ENCODE data around the gene THAP6.

DNA sequence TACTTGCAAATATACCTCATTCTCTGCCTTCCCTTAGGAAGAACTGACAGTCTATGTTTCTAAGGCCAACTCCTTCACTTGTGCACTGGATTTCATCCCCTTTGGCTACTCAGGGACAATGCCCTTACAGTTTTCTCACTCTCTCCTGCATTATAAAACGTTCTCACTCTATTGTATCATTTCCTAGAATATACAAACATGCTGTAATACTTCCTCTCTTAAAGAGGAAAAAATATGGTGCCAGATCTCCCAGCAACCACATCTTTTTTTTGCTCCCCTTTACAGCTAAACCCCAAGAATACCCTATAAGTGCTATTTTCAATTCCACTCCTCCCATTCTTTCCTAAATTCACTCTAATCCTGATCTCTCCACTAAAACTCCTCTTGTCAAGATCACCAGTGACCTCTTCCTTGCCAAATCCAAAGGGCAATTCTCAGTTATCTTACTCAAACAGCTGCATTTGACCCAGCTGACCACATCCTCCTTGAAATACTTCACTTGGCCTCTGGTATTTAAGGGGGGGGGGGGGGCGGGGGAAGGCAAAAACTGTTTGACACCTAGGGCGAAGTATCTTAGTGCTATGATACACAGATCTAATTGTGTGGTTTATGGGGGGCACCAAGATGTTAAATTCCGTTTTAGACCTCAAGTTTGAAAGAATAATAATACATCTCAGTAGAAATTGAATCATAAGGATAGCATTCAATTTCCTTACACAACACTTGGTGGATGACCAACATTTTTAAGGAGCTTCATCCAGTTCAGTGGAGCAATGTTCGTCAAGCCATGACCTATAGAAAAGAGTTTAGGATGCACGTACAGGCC, 1.7 kb upstream of the THAP6 start:
- TF ChIP-seq, protein P1, sequence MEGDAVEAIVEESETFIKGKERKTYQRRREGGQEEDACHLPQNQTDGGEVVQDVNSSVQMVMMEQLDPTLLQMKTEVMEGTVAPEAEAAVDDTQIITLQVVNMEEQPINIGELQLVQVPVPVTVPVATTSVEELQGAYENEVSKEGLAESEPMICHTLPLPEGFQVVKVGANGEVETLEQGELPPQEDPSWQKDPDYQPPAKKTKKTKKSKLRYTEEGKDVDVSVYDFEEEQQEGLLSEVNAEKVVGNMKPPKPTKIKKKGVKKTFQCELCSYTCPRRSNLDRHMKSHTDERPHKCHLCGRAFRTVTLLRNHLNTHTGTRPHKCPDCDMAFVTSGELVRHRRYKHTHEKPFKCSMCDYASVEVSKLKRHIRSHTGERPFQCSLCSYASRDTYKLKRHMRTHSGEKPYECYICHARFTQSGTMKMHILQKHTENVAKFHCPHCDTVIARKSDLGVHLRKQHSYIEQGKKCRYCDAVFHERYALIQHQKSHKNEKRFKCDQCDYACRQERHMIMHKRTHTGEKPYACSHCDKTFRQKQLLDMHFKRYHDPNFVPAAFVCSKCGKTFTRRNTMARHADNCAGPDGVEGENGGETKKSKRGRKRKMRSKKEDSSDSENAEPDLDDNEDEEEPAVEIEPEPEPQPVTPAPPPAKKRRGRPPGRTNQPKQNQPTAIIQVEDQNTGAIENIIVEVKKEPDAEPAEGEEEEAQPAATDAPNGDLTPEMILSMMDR (IDR thresholded peaks at IDR 0.05): no peak
- no peak for TF ChIP-seq EZH2 (IDR thresholded peaks at IDR 0.05; ENCODE audit: borderline replicate concordance, insufficient read depth, low read depth, low read length, poor library complexity, severe bottlenecking)
